GM19463 (cell line): Measurements from ENCODE around the gene RAC3.

ENCODE experiments used
- ATAC-seq: cut with Tn5 transposase; IDR thresholded peaks from one replicate; pipeline ENCODE4 v1.9.1; 2021; ENCODE audit warnings: mild to moderate bottlenecking, moderate library complexity; ENCODE audit not compliant: unreplicated experiment

RAC3 gene

DNA sequence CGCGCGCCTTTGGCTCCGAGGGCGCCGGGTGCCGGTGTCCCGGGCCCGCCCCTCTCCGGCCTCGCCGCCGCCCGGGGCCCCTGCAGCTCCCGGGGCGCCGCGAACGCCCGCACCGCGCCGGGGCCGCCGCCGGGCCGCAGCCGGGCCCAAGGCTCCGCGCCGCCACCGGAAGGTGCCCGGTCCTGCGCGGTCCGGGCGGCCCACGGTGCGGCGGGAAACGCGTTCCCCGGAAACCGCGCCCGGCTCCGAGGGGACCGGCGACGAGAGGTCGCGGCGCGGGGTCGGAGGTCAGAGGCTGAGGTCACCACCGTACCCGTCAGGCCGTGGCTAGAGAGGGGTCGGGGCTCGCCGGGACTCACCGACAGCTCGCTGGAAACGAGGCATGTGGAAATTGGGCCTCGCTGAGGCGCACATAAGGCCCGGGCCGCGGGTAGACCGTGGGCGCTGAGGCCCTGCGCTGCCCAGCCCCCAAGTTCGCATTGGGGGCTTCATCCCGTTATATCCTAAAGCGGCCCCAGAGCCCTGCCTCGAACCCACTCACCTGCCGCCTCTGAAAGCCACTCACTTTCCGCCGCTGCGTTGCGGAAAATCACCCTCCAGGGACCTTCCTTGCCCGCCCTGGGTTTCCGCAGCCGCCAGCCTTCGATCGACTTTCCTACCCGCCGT lies 34.3 kb downstream of the RAC3 start, which contains the start of gene DUS1L:
DUS1L (minus strand) TSS at position 167 of the 666 bp plus-strand sequence. CDS start 745 bp downstream, outside the sequence.
- ATAC-seq, result peak; percentile 61

GRCh38 chr17:82070611-82071010 lies 39.1 kb downstream of the RAC3 start:
- no peak for ATAC-seq

DNA sequence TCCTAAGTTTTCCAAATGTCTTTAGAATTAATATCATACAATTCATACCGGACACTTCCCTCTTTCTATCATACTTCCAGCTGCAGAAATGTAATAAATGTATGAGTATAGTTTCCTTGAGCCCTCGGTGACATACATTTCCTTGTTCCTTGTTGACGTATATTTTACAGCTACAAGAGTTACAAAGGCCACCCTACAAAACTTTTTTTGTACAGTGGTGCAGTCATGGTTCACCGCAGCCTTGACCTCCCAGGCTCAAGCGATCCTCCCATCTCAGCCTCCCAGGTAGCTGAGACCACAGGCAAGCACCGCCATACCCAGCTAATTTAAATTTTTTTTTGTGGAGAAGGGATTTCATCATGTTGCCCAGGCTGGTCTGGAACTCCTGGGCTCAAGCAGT lies 41.3 kb downstream of the RAC3 start:
- no peak for ATAC-seq

- no peak for ATAC-seq
These were observed 42.0 kb downstream of the RAC3 start for GRCh38 chr17:82073446-82073845.

- ATAC-seq, result no peak
These were observed 44.7 kb downstream of the RAC3 start for GRCh38 chr17:82076018-82076784.

DNA sequence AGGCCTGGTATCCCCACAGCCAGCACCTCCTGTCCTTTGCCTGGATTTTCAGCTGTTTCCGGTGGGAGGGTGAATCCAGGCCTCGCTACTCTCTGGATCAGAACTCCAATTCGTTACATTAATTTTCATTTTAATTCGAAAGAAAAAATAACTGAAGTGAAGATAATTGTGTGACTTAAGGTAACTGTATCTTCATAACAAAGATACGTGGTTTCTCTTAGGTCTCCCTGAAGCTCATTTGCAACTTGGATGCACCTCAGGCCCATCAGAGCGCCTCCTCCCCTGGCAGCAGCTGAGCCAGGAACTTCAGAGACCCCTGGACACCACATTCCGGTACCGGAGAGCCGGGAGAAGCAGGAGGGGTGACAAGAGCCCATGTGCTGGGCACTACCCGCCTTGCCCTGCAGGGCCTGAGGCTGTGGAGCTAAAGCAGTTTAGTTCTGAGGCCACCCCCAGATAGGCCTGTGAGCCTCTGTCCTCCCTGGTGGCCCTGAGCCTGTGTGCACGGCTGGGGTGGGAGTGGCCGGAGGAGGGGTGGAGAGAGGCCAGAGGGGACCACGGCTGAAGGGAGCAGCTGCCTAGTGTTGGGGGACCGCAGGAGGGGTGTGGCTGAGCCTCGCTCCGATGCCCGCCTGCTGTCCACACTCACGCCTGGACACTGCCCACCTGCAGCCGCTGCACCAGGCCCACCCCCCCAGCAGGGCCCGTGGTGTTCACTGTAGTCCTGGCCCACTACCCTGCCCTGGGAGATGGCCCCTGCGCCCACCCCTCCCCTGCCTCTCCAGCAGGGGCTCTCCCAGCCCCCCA lies 45.5 kb downstream of the RAC3 start:
- no peak for ATAC-seq

DNA sequence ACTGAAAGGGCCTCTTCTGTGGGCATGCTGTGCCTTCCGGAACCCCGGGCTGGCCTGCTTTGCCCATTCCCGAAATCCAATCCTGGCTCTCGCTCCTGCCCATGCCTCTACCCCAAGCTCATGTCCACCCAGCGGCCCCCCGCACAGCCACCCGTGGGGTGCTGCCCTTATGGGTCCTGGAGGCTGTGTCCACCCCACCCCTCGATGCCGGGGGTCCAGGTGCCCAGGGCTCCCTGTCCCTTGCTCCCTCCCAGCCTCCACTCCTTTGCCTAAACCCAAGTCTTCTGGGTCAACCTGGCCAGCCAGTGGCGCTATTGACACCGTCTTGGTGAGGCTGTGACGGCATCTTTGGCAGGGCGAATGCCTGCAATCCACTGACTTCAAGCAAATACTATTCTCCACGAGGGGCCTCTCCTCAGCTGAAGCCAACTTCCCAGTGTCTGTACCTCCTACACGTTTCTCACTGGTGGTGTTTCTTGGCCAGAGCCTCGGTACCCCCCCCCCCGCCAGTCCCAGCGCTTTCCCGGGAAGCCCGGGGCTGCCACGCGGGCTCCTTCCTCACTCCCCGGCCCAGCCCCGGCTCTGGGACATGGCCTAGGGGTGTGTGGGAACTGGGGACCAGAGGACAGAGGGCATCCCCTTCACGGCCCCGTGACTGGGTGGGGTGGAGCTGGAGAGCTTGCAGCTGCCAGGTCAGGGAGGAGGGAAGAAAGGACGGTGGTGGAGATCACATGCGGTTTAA lies 46.3 kb downstream of the RAC3 start:
- ATAC-seq, result no peak

GRCh38 chr17:82078433-82078832 lies 47.0 kb downstream of the RAC3 start:
- ATAC-seq, result no peak

DNA sequence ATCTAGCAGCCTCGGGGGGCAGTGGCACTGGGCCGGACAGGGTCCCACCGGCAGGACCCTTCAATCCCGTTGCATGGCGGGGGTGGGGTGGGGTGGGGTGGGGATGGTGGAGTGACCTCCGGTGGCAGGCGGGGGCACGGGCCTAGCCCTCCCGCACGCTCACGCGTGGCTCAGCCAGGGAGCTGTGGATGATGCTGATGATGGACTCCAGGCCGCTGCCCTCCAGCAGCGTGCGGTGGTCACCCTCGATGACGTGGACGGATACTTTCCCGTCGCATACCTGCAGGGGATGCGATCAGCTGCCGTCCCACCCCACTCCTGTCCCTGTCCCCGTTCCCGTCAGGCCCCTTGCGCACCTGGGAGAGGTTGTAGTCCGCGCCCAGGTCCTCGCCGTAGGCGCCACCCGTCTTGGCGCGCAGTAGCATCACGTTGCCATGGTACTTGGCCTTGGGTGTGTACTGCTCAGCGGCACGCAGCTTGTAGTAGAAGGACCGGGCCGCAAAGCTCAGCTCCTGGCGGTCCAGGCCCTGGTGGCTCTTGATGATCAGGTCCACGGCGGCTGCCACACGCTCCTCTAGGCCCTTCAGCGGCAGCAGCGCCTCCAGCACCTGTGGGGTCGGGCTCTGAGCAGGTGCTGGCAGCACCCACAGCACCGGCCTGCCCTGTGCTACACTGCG lies 47.7 kb downstream of the RAC3 start:
- no peak for ATAC-seq

- ATAC-seq, result no peak
These were observed 48.7 kb downstream of the RAC3 start for GRCh38 chr17:82080048-82080788.

DNA sequence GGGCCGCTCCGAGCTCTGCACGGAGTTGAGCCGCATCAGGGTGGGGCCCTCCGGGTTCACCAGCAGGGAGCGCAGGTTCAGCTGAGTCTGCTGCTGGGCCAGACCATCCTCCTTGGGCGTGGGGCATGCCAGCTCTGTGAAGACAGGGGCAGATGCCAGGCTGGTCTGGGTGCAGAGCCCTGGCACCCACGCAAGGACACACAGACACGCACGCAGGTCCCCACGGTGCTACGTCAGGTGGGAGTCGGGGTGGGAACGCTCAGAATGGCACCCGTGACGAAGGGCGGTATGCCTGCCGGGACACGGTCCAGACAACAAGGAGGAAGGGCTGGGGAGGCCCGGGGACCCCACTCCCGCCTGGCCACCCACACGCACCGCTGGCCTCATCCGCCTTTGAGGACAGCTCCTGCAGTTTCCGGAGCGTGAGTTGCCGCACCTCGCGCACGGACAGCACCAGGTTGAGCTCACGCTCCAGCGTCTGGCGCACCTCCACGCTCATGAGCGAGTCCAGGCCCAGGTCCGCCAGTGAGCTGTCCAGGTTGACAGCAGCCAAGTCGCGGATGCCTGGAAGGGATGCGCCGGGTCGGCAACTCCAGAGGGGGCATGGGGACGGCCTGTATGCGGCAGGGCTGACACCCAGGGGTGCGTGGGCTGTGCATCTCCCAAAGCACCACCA lies 49.4 kb downstream of the RAC3 start:
- ATAC-seq, result no peak

DNA sequence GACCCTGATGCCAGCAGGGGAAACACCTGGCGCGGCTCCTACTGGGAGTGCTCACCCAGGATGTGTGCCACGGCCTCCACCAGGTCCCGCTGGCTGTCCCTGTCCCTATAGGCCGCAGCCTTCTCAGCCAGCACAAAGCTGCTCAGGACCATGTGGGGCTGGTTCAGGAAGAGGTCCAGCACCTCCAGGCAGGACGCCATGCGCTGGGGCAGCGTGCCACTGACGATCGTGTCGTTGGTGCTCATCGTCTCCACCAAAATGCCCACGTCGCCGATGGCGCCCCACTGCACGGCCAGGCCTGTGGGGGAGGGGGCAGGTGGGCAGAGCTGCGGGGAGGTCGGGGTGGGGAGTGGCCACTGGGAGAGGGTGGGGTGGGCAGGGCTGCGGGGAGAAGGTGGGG lies 50.1 kb downstream of the RAC3 start:
- ATAC-seq, result no peak

DNA sequence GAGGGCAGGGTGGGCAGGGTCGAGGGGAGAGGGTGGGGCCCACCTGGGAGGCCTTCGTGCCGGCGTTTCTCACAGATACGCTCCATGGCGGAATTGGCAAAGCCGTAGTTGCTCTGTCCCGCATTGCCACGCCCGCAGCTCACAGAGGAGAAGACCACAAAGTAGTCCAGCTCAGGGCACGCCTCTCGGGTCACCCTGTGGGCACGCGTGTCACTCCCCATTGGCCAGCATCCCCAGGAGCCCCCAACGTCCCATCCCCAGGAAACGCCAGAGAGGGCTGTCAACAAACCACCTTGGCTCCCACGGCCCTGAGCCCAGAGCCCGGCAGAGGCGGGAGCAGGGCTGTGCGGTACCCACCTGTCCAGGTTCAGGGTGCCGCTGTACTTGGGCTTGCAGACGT lies 50.5 kb downstream of the RAC3 start:
- no peak for ATAC-seq

DNA sequence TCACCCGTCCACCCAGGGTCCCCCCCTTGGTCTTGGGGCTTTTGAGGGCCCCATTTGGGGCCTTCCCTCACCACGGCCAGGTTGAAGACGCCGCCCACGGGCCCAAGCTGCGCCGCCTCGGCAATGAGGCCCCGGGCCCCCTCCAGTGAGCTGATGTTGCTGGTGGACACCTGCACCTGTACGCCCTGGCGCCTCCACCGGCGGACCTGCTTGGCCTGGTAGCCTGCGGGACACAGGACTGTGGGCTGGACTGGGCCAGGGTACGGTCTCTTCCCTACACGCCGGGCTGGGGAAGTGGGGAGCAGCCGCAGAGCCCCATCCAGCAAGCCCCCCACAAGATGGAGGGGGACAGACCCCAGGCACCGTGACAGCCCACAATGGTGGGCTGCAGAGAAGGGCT lies 51.0 kb downstream of the RAC3 start:
- ATAC-seq, result no peak

DNA sequence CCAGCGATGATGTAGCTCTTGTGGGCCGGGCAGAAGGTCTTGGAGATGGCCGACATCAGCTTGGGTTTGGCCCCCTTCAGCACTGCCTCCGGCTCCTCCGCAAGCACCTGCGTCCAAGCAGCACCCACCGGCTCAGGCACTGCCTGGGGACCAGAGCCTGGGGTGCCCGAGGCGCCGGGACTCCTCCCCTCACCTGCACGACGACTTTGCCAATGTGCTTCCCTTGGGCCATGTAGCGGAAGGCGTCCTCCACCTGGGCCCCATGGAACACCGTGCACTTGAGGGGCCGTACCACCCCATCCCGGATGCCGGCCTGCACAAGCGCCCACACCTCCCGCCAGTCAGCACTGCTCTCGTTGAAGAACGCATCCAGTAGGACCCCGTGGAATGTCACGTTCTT lies 51.5 kb downstream of the RAC3 start:
- ATAC-seq, result no peak
